Measurements from ENCODE around the gene CDK6.
"Not testable (repeated sequence)": the region's sequence is repeated elsewhere in the genome, so short reads cannot be mapped to it uniquely, and the experiment has no call there.

The CDK6 gene

GRCh38 chr7:92757311-92757910 lies 79.0 kb downstream of the CDK6 start:
- not testable (repeated sequence) for DNase-seq

DNA sequence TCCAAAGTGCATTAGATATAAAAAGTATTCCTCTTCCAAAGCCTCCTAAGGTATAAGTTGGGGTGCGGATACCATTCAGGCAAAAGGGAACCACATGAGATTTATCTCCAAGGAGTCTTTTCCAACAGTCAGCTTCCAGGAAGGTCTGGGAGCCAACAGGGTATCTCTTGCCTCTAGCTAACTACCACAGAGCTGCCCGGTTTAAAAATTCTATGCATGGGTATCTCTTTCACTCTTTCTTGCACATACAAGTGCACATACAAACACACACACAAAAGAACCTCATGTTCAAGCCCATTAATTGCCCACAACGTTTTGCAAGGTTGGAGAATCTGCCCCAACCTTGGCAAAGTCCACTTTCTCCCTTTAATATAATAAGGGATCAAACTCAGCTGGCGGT lies 80.7 kb downstream of the CDK6 start:
- DNase-seq, result no peak

DNA sequence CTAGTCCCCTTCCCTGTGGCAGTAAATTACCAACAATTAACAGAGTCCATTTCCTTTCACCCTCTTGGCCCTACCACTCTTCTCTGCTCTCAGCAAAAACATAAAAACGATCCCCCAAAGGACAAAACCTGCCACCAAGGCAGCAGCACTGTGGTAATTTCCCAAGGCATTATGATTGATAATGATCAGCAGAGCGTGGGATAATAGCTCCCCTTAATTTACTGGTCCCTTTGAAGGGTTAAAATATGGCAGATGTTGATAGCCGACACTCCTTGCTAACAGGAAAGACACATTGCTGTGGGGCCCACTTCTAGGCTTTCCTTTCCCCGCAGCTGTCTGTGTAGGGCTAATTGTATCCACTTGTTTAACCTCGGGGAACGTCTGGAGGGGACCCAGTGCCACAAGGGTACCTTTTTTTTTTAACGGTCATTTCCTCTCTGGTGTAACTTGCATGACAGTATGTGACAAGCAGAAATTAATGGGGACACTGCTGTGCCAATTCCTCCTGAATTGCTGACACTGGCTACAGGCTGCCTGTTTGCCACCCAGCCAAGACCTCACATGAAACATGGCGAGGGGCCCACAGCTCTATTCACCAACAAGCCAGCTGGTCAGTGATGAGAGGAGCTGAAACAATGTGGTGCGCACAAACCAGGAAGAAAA lies 81.3 kb downstream of the CDK6 start:
- DNase-seq, result peak in 1 of 2 experiments; percentile 46

DNA sequence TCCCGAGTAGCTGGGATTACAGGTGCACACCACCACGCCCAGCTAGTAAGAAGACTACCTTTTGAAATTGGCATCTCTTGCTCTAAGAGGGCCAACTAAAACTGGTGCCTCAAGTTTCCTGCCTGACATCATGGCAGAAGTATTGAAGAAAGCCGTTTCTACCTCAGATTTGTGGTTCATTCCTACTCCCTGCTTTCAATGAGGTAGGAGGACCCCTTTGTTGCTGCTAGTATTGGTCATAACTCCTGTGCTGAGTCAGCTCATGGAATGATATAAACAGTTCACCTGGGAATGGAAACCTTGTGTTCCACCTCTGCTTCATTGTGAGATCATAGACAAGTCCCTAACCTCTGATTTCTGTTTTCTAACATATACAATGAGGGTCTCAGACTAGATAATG lies 82.8 kb downstream of the CDK6 start:
- DNase-seq, result no peak

- DNase-seq, result no peak
Measured at GRCh38 chr7:92751902-92752901, 84.2 kb downstream of the CDK6 start.

DNA sequence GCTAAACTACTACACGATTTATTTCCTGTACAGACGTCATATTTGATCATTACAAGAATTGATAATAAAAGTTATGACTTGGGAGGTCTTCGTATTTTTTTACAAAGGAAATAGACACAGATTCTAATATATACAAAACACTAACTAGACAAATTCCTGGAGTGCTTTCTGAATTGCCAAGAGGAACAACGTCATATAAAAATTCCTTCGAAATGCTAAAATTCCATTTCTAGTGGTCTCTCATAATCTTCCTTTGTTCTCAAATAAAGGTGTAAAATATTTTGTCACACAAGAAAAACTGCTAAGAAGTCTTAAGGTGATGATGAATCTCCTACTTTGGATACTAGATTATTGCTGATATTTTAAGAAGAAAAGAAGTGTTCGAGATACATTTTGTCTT lies 85.4 kb downstream of the CDK6 start:
- DNase-seq, result no peak

GRCh38 chr7:92750447-92750839 lies 85.9 kb downstream of the CDK6 start:
- no peak for DNase-seq

DNA sequence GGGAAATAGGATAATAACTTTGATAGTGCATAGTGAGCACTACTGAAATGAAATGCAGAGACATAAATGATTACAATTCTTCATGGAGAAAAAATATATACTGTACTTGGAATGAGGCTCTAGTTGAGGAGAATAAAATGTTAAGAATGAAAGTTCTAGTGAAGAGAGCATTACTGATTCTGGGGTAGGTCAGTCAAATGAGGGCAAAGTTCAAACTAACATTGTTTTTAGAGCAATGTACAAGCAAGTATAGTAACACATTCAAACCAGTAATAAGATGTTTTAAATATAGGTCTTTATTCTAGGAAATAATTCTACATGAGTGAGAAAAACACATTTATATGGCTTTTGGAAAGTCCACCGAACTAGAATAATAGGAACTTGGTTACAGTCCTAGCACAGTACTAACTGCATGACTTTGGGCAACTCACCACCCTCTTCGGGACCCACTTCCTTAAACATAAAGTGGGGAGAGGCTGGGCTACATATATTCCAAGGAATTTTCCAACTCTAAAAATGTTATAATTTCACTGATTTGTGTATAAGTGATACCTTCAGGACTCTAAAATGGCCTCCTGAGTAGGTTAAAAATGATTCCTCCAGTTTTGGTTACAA lies 86.4 kb downstream of the CDK6 start:
- DNase-seq, result no peak

- DNase-seq, result no peak
Measured at GRCh38 chr7:92749327-92749755, 87.0 kb downstream of the CDK6 start.

DNA sequence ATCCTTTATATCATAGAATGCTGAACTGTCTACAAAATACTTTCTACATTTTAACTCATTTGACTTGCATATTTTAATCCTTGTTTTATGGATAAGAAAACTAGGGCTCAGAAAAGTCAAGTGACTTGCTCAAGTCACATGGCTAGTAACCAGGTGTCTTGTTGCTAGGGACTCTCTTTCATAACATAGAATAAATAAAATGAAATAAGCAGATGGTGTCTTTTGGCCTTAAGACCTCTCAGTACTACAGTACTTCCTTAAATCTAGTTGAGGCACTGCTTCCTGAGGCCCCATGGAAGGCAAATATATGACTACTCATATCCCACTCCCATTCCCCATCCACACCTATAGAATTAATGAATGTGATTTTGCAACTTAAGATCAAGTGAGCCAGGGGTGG lies 87.9 kb downstream of the CDK6 start:
- no peak for DNase-seq

- DNase-seq, result no peak
Measured at GRCh38 chr7:92747041-92747835, 89.1 kb downstream of the CDK6 start.

- no peak for DNase-seq
Measured at GRCh38 chr7:92745241-92745640, 91.1 kb downstream of the CDK6 start.

GRCh38 chr7:92744180-92744579 lies 92.2 kb downstream of the CDK6 start:
- DNase-seq, result not testable (repeated sequence)

GRCh38 chr7:92742186-92742585 lies 94.2 kb downstream of the CDK6 start:
- DNase-seq, result no peak

DNA sequence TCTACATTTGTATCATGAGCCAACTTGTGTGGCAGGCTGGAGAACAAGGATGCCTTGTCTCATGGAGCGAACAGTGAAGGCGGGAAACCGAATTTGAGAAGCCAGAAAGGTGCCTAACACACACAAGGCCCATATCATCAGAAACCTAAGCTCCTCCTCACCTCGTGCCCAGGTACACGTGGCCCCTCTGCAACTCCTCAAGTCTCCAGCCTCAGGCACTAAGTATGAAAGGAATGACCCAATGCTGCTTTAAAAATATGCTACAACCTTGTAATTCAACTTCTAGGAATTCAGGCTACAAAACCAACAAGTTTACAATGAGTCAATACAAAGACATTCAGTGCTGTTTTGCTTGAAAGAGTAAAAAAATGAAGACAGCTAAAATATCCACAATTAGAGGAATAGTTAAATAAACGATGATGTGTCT lies 95.7 kb downstream of the CDK6 start:
- no peak for DNase-seq

GRCh38 chr7:92740134-92740533 lies 96.2 kb downstream of the CDK6 start:
- DNase-seq, result no peak

GRCh38 chr7:92739091-92739490 lies 97.3 kb downstream of the CDK6 start:
- DNase-seq, result no peak

DNA sequence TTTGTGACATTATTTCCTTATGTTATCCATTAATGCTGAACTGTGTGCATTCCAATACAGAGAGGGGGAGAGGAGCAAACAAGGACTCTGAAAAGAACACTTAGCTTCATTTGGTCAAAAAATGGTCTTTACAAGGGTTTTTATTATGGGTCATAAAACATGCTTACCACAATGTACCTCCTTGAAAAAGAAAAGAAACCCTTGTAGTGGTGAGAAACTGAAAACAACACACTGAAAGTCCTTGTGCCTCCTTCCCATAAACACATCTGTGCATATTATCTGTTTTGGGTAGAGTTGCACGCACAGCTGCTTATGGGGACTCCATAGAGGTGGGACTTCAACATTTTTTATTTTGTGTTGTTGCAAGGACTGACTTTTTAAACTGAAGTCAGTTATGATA lies 98.7 kb downstream of the CDK6 start:
- no peak for DNase-seq

DNA sequence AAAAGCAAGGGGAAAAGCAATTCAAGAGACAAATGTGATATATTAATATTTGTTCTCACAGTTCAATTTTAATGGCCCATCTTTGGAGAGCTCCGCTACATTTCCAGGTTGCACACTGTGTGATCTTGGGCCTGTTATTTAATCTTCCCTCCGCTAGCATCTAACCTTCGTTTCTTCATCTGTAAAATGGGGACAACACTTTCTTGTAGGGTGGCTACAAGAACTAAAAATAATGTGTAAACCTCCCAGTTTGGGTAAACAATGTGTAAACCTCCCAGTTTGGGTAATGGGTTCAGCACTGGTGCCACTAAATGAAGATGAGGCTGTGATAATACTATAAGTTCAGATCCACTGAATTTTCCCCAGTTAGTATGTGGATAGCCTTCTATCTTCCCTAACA lies 99.5 kb downstream of the CDK6 start:
- DNase-seq, result no peak

DNA sequence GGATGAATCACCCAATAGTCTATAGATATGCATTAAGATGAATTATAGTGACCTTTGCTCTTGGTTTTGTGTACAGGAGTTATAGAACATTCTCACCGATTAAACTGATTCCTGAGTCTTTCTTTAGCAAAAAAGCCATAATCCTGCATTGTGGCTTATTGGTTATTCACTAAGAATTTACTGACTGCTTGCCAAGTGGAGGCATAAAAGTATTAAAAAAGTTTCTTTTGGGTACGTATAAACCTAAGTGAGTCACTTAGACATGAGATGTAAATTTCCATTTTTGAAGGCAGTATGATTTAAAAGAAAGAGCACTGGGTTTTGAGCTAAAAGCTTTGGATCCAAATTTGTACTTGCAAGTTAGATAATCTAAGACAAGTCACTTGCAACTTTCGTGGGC lies 100.7 kb downstream of the CDK6 start:
- no peak for DNase-seq

- no peak for DNase-seq
Measured at GRCh38 chr7:92732316-92733036, 103.9 kb downstream of the CDK6 start.
